Breast epithelium (tissue), 4 donors: ENCODE measurements around the gene RASA3. TPM values are rescaled to one million over a fixed set of nuclear protein-coding genes. Genes with fewer than 3 reads are reported as not detected.

Experiments
- DNase-seq, 2 donors: peaks; one replicate each; pipeline ENCODE4 v3.0.0-alpha.2; 2019; ENCODE audit warnings: low spot score in 2 of 2
- H3K27ac ChIP-seq, 2 donors: fragments of 200-600 bp; sonication (generic) in 1 of 2; one replicate each; pipeline ENCODE4 v1.5.1; 2016 to 2019; ENCODE audit warnings: mild to moderate bottlenecking in 1 of 2
- H3K27me3 ChIP-seq, 2 donors: fragments of 200-600 bp; sonication (generic) in 1 of 2; one replicate each; pipeline versions ENCODE4 v1.5.1 to v1.6.0; 2017 to 2019; ENCODE audit warnings: control low read depth in 1 of 2, mild to moderate bottlenecking in 1 of 2
- H3K36me3 ChIP-seq: fragments of 200-600 bp; one replicate; pipeline ENCODE4 v1.5.1; 2019
- H3K4me1 ChIP-seq, 2 donors: fragments of 200-600 bp; sonication (generic); one replicate each; pipeline ENCODE4 v1.5.1; 2016 to 2019; ENCODE audit warnings: control low read depth in 1 of 2
- H3K4me3 ChIP-seq, 3 donors: fragments of 200-600 bp; sonication (generic); 1 replicate in 2 of 3; 2 replicates in 1 of 3; pipeline ENCODE4 v1.5.1; 2016 to 2019; ENCODE audit warnings: mild to moderate bottlenecking in 3 of 3, moderate library complexity in 2 of 3
- H3K9me3 ChIP-seq, 2 donors: fragments of 200-600 bp; sonication (generic) in 1 of 2; one replicate each; pipeline ENCODE4 v1.5.1; 2016 to 2019; ENCODE audit warnings: control low read depth in 1 of 2
- POLR2A ChIP-seq: fragments of 450-650 bp; IDR thresholded peaks from one replicate; pipeline ENCODE4 v1.6.1; 2016; ENCODE audit warnings: antibody characterized with exemption, mild to moderate bottlenecking, moderate library complexity
- POLR2AphosphoS5 ChIP-seq, 3 donors: sonication (generic); formaldehyde crosslinking; IDR thresholded peaks; one replicate each; pipeline ENCODE4 v1.6.1; 2017; ENCODE audit warnings: antibody characterized with exemption in 3 of 3
- intact Hi-C: fragments of 100-400 bp; cut with DNase I; formaldehyde crosslinking; loops from one replicate; pipeline ENCODE4 v1.15.1; 2023; ENCODE audit warnings: low total_unique reads
- total RNA-seq, 3 donors: library from RNA; depleted of rRNA; stranded (reverse); fragments of >200 nt; gene quantifications; one replicate each; pipeline ENCODE4 v1.1.0, GENCODE V29; 2016
- TF ChIP-seq, protein P1 (sequence below), 3 donors: fragments of 450-650 bp; IDR thresholded peaks; one replicate each; pipeline ENCODE4 v1.5.1; 2016 to 2017; ENCODE audit warnings: antibody characterized with exemption in 3 of 3, mild to moderate bottlenecking in 3 of 3, moderate library complexity in 3 of 3

Gene RASA3
- total RNA-seq, 3 donors from 2014 or later: 14.2 to 54.9 (median 31.5) TPM

DNA sequence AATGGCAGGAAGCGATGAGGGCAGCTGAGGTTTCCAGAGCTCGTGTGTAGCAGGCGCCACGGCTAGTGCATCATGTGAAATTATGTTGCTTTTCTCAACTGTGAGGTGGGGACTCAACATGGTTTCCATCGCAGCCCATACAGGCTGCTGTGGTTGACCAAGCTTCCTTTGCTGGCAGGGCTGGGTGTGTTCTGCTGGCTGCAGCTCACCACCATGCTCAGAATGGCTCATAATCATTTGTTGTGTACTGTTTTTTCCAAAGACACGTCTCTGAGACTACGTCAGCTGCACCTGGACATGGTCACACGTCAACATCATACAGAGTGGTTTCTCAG, 16.1 kb upstream of the RASA3 start:
- no peak for DNase-seq
- H3K27ac ChIP-seq: no peak overlapping the region
- H3K36me3 ChIP-seq: no peaks in the 10 kb centered on the region
- intact Hi-C loops: no loop called here
- peaks cover 0 to 6% of the 10 kb centered on the region in 2 donors for H3K4me1 ChIP-seq
- TF ChIP-seq POLR2A: no peak
- TF ChIP-seq POLR2AphosphoS5 (IDR thresholded peaks at IDR 0.05): no peak
- TF ChIP-seq, protein P1, sequence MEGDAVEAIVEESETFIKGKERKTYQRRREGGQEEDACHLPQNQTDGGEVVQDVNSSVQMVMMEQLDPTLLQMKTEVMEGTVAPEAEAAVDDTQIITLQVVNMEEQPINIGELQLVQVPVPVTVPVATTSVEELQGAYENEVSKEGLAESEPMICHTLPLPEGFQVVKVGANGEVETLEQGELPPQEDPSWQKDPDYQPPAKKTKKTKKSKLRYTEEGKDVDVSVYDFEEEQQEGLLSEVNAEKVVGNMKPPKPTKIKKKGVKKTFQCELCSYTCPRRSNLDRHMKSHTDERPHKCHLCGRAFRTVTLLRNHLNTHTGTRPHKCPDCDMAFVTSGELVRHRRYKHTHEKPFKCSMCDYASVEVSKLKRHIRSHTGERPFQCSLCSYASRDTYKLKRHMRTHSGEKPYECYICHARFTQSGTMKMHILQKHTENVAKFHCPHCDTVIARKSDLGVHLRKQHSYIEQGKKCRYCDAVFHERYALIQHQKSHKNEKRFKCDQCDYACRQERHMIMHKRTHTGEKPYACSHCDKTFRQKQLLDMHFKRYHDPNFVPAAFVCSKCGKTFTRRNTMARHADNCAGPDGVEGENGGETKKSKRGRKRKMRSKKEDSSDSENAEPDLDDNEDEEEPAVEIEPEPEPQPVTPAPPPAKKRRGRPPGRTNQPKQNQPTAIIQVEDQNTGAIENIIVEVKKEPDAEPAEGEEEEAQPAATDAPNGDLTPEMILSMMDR (IDR thresholded peaks at IDR 0.05): no peak
- H3K4me3 ChIP-seq: no peak overlapping the region
- H3K9me3 ChIP-seq: no peaks in the 10 kb centered on the region
- no peaks in the 10 kb centered on the region for H3K27me3 ChIP-seq

DNA sequence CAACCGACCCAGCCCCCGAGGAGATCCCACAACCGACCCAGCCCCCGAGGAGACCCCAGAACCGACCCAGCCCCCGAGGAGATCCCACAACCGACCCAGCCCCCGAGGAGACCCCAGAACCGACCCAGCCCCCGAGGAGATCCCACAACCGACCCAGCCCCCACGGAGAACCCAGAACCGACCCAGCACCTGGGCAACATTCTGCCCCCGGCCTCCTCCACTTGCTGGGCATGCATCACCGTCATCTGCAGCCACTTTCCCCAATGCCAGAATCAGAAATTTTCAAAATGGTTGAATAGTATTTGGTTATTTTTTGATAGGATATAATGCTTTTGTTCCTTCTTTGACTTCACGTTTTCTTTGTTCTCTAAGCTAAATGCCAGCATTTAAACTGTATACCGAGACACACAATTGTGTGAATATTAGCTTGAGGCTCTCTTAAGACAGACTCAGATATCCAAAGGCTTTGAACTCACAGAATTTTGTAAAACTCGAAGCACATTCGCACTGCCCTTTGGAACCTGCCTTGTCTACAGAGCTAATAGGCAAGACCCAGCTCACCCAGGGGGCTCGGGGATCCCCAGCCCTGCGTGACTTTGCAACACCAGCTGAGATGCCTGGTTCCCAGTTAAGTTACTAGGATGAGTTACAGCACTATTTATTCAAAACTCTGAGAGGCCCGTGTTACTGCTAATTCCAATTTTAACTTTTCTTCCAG, 15.5 kb upstream of the RASA3 start:
- Histone ChIP-seq H3K36me3 (no peaks in the 10 kb centered on the region), H3K9me3 (no peaks in the 10 kb centered on the region), H3K27me3 (no peaks in the 10 kb centered on the region), H3K27ac (no peak overlapping the region), H3K4me3 (no peak overlapping the region), H3K4me1 (peaks cover 0 to 6% of the 10 kb centered on the region in 2 donors)
- intact Hi-C loops: loop anchor here (2.0 kb wide), 1 partner anchor 29 kb away; no protein-coding TSS in a partner anchor
- no peak for DNase-seq
- TF ChIP-seq, protein P1 (IDR thresholded peaks at IDR 0.05): no peak
- no peak for TF ChIP-seq POLR2AphosphoS5 (IDR thresholded peaks at IDR 0.05)
- TF ChIP-seq POLR2A: no peak

DNA sequence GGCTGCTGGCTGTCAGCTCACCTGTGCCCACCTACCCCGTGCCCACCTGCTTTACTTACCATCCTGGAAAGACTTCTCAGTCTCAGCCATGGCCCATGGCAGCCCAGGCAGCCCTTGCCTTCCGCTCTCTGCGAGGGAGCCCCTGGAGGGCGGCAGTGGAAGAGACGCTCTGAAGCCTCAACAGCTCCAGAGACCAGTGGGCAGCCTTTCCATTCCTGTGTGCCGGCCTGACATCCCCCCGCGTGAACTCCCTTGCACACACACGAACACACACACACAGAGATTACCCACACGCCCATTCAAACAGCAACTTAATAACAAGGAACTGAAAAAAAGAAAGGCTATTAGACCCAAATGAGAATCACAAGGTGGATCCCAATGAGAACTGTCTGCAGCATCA, 14.2 kb upstream of the RASA3 start:
- no peaks in the 10 kb centered on the region for H3K36me3 ChIP-seq
- H3K27me3 ChIP-seq: no peaks in the 10 kb centered on the region
- no peak for DNase-seq
- no peaks in the 10 kb centered on the region for H3K9me3 ChIP-seq
- TF ChIP-seq, protein P1 (IDR thresholded peaks at IDR 0.05): no peak
- TF ChIP-seq POLR2AphosphoS5 (IDR thresholded peaks at IDR 0.05) (no peak), POLR2A (no peak)
- H3K4me3 ChIP-seq: no peak overlapping the region
- peaks cover 0 to 6% of the 10 kb centered on the region in 2 donors for H3K4me1 ChIP-seq
- no peak overlapping the region for H3K27ac ChIP-seq
- intact Hi-C loops: loop anchor here (2.0 kb wide), 1 partner anchor 28 kb away; no protein-coding TSS in a partner anchor

GRCh38 chr13:114146173-114146572, 13.8 kb upstream of the RASA3 start:
- DNase-seq: no peak
- no peak overlapping the region for H3K4me3 ChIP-seq
- TF ChIP-seq POLR2A: no peak
- intact Hi-C loops: loop anchor here (2.0 kb wide), 1 partner anchor 27 kb away; no protein-coding TSS in a partner anchor
- no peaks in the 10 kb centered on the region for H3K36me3 ChIP-seq
- no peaks in the 10 kb centered on the region for H3K27me3 ChIP-seq
- no peaks in the 10 kb centered on the region for H3K9me3 ChIP-seq
- peaks cover 0 to 1% of the 10 kb centered on the region in 2 donors for H3K4me1 ChIP-seq
- no peak overlapping the region for H3K27ac ChIP-seq

GRCh38 chr13:114145722-114146121, 13.3 kb upstream of the RASA3 start:
- no peaks in the 10 kb centered on the region for H3K9me3 ChIP-seq
- H3K27me3 ChIP-seq: no peaks in the 10 kb centered on the region
- no peaks in the 10 kb centered on the region for H3K4me1 ChIP-seq
- no peak overlapping the region for H3K27ac ChIP-seq
- no peaks in the 10 kb centered on the region for H3K36me3 ChIP-seq
- no peak overlapping the region for H3K4me3 ChIP-seq
- DNase-seq: no peak
- TF ChIP-seq POLR2A (no peak), POLR2AphosphoS5 (IDR thresholded peaks at IDR 0.05) (no peak)
- TF ChIP-seq, protein P1 (IDR thresholded peaks at IDR 0.05): no peak
- intact Hi-C loops: loop anchor here (2.0 kb wide), 1 partner anchor 27 kb away; no protein-coding TSS in a partner anchor
